ENCODE results near the gene AGPAT1.

Gene AGPAT1

GRCh38 chr6:32167761-32168262 is 8.1 kb downstream of the AGPAT1 start:
- no peak for DNase-seq

- DNase-seq: no peak
Observed at GRCh38 chr6:32167154-32167760, 8.6 kb downstream of the AGPAT1 start.

GRCh38 chr6:32166411-32167061 is 9.3 kb downstream of the AGPAT1 start:
- DNase-seq: no peak

GRCh38 chr6:32164295-32164694 is 11.6 kb downstream of the AGPAT1 start, which contains the start of gene EGFL8:
Gene EGFL8 (plus strand): TSS chr6:32164595. CDS start chr6:32166166, 1,571 bp downstream.
- DNase-seq: no peak

- no peak for DNase-seq
Observed at GRCh38 chr6:32163559-32164258, 12.2 kb downstream of the AGPAT1 start.

GRCh38 chr6:32158052-32158451 is 17.8 kb downstream of the AGPAT1 start:
- DNase-seq: no peak

- DNase-seq: no peak
Observed at GRCh38 chr6:32156891-32157290, 19.0 kb downstream of the AGPAT1 start.

GRCh38 chr6:32154514-32155161 is 21.2 kb downstream of the AGPAT1 start:
- peak; percentile 35 for DNase-seq

GRCh38 chr6:32153564-32154513 is 22.0 kb downstream of the AGPAT1 start, which contains the start of gene PPT2:
Gene PPT2 (plus strand): TSS chr6:32154141. CDS start chr6:32154595, 454 bp downstream.
- DNase-seq: peak; percentile 43

- DNase-seq: no peak
Observed at GRCh38 chr6:32152769-32153563, 22.9 kb downstream of the AGPAT1 start.

- DNase-seq: no peak
Observed at GRCh38 chr6:32151863-32152768, 23.8 kb downstream of the AGPAT1 start, which contains the start of gene PRRT1. Gene PRRT1 (minus strand): TSS chr6:32151939. CDS start chr6:32151827, 112 bp downstream.

GRCh38 chr6:32151181-32151862 is 24.6 kb downstream of the AGPAT1 start:
- DNase-seq: no peak

GRCh38 chr6:32149932-32150870 is 25.7 kb downstream of the AGPAT1 start:
- DNase-seq: no peak

- no peak for DNase-seq
Observed at GRCh38 chr6:32149092-32149755, 26.7 kb downstream of the AGPAT1 start.

- DNase-seq: no peak
Observed at GRCh38 chr6:32148289-32149091, 27.4 kb downstream of the AGPAT1 start.

- DNase-seq: no peak
Observed at GRCh38 chr6:32147401-32148132, 28.3 kb downstream of the AGPAT1 start.

All from NCI-H1092 (cell line).